HCT116 (cell line): ENCODE measurements around the gene ADARB1.

Experiments used
- ATF3 ChIP-seq: IDR thresholded peaks from 2 replicates; pipeline ENCODE4 v1.6.1; 2012
- CTCF ChIP-seq, 3 experiments: fragments of 200-600 bp in 1 of 3; sonication (generic) in 1 of 3; IDR thresholded peaks in 2 of 3; conservative IDR thresholded peaks in 1 of 3; 2 replicates each; pipeline ENCODE4 v1.5.1; 2012 to 2017; ENCODE audit warnings: low read depth in 2 of 3, low read length in 2 of 3, antibody characterized with exemption in 1 of 3, borderline replicate concordance in 1 of 3, control low read depth in 1 of 3, mild to moderate bottlenecking in 1 of 3, mixed read lengths in 1 of 3, mixed run types in 1 of 3, moderate library complexity in 1 of 3; ENCODE audit not compliant: insufficient read depth in 1 of 3
- EZH2 ChIP-seq: fragments of 200-600 bp; sonication (generic); IDR thresholded peaks from 2 replicates; pipeline ENCODE4 v1.6.1; 2017; ENCODE audit warnings: antibody characterized with exemption, mixed run types
- EZH2phosphoT487 ChIP-seq: fragments of 200-600 bp; IDR thresholded peaks from 2 replicates; pipeline ENCODE4 v1.6.1; 2018; ENCODE audit warnings: antibody characterized with exemption, borderline replicate concordance
- FOSL1 ChIP-seq: IDR thresholded peaks from 2 replicates; pipeline ENCODE4 v1.6.1; 2012; ENCODE audit warnings: low read depth
- MAX ChIP-seq: IDR thresholded peaks from 2 replicates; pipeline ENCODE4 v1.6.1; 2012
- POLR2A ChIP-seq: IDR thresholded peaks from 2 replicates; pipeline ENCODE4 v1.7.0; 2011; ENCODE audit warnings: borderline replicate concordance; ENCODE audit not compliant: insufficient read depth, insufficient read length; ENCODE audit errors: extremely low read depth
- POLR2AphosphoS5 ChIP-seq: IDR thresholded peaks from 2 replicates; pipeline ENCODE4 v1.6.1; 2011; ENCODE audit warnings: mild to moderate bottlenecking, low read depth, low read length, moderate library complexity
- REST ChIP-seq: IDR thresholded peaks from 2 replicates; pipeline ENCODE4 v1.6.1; 2012; ENCODE audit warnings: low read depth
- SIN3A ChIP-seq: IDR thresholded peaks from 2 replicates; pipeline ENCODE4 v1.6.1; 2012; ENCODE audit warnings: low read depth
- SP1 ChIP-seq: IDR thresholded peaks from 2 replicates; pipeline ENCODE4 v1.6.1; 2012; ENCODE audit warnings: low read depth
- SRF ChIP-seq: IDR thresholded peaks from 2 replicates; pipeline ENCODE4 v1.6.1; 2012; ENCODE audit warnings: low read depth

DNA sequence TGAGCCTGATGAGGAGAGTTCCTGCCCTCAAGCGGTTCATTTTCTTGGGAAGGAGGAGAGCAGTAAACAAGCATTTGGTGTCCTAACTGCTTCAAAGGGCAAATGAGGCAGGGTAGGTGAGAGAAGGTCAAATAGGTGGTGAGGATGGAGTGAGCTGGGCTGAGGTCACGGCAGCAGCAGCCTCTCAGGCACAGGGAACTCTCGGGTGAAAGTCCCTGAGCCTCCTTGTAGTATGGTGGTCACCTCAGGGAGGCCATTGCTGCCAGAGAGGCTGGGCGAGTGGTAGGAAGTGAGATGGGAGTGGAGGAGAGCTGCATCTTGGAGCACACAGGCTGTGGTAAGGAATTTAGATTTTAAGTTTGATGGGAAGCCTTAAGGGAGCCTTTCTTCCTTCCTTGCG, 4.0 kb downstream of the ADARB1 start:
- TF ChIP-seq CTCF (IDR thresholded peaks at IDR 0.05 in 2 of 3, conservative IDR thresholded peaks at IDR 0.05 in 1 of 3; ENCODE audit: borderline replicate concordance in 1 of 3, insufficient read depth in 1 of 3, low read depth in 2 of 3, low read length in 2 of 3) = no peak
- TF ChIP-seq SIN3A = no peak
- no peak for TF ChIP-seq POLR2A
- TF ChIP-seq EZH2 = no peak
- TF ChIP-seq EZH2phosphoT487 = no peak
- no peak for TF ChIP-seq FOSL1
- TF ChIP-seq ATF3 = no peak
- no peak for TF ChIP-seq POLR2AphosphoS5
- TF ChIP-seq MAX = no peak
- TF ChIP-seq SP1 = no peak
- TF ChIP-seq REST = no peak
- no peak for TF ChIP-seq SRF
